AG09319 (cell line): Measurements from ENCODE around the gene STIM2.

Source experiments
- DNase-seq: peaks from one replicate; pipeline ENCODE4 v3.0.0-alpha.2; 2010; ENCODE audit warnings: low read depth; ENCODE audit errors: extremely low read depth
- TF ChIP-seq, protein P1 (sequence below): IDR thresholded peaks from 2 replicates; pipeline ENCODE4 v1.5.1; 2011; ENCODE audit warnings: low read depth, mild to moderate bottlenecking, inconsistent platforms, low read length, moderate library complexity

Gene STIM2

DNA sequence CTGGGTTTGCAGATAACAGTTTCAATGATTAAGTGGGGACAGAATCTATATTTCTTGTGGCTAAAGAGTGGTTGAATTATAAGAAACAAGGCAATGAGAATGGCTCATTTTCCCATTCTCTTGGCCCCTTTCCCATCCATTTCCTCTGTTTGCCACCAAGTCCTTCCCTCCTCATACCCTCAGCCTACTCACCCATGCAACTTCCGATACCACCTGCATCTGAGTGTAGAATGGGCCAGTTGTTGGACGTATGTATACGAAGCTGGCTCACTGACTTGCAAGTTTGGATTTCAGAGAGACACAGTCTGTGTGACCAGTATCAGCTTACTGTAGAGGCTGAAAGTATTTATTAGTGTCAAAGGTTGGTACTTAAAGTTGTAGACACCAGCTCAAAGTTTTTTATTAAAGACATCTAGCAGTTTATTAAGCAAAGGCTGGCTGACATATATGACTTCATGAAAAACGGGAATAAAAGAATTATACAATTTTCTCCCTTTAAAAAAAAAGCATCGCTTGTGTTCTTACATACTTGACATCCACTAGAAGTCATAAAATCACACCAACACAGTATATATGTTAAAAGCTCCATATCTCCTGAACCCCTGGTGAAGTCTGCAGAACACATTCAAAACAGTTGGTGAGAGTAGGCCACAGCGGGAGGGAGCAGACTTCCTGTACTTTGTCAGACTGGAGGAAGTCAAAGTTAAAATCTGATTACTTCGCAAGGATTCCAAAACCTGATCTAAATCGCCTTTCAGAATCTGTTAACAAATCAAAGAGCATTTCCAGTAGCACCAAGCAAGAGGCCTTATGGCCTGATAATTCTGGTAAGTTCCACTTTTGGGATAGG lies 22.4 kb upstream of the STIM2 start:
- TF ChIP-seq, protein P1, sequence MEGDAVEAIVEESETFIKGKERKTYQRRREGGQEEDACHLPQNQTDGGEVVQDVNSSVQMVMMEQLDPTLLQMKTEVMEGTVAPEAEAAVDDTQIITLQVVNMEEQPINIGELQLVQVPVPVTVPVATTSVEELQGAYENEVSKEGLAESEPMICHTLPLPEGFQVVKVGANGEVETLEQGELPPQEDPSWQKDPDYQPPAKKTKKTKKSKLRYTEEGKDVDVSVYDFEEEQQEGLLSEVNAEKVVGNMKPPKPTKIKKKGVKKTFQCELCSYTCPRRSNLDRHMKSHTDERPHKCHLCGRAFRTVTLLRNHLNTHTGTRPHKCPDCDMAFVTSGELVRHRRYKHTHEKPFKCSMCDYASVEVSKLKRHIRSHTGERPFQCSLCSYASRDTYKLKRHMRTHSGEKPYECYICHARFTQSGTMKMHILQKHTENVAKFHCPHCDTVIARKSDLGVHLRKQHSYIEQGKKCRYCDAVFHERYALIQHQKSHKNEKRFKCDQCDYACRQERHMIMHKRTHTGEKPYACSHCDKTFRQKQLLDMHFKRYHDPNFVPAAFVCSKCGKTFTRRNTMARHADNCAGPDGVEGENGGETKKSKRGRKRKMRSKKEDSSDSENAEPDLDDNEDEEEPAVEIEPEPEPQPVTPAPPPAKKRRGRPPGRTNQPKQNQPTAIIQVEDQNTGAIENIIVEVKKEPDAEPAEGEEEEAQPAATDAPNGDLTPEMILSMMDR = no peak
- no peak for DNase-seq

DNA sequence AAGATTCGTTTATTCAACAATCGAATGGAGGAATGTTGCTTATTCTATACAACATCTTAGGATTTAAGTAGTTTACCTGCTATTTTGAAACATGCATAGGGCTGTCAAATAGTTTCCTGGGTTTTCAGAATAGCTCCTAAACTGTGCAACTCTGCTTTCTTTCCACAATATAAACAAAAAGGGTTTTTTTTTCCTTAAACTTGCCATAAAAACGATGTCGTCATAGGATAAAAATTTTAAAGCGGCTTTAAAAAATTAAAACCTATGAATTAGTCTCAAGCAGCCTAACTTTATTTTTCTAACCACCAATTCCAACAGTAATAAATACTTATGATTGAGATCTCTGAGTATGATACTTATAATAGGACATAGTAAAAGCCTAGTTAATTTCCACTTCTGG lies 21.6 kb upstream of the STIM2 start:
- TF ChIP-seq, protein P1 = no peak
- no peak for DNase-seq

DNA sequence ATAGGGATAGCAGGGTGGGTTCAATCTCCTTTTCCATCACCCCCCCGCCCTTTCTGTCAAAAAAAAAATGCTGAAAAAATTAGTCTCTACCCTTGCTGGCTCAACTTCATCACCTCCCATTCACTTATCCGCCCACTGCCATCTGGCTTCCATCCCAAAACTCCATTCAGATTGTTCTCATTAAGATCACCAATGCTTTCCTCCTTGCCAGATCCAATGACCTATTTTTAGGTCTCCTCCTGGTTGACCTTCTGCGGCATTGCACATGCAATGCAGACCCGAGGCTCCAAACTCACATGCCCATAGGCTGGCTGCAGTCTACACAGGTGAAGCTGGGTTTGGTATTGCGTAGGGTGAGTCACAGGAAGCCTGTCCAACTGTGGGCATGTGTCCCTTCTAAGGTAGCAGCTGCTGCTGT lies 21.1 kb upstream of the STIM2 start:
- peak; percentile 60 for DNase-seq
- TF ChIP-seq, protein P1 = no peak

DNA sequence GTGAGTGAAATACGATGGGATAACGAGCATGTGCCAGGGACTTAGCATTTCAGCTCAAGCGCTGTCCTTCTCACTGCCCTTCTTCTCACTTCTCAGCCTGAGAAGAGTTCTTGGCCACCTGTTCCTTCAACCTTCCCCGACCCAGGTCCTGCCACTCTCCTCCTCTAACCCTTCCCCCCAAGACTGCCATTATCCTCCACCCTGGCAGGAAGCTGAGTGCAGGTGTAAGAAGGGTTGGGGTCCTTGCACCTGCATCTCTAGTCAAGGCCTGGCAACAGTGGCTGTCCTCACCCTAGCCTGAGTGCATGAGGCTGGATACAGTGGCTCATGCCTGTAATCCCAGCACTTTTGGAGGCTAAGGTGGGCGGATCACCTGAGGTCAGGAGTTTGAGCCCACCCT lies 19.9 kb upstream of the STIM2 start:
- DNase-seq = no peak
- TF ChIP-seq, protein P1 = no peak

DNA sequence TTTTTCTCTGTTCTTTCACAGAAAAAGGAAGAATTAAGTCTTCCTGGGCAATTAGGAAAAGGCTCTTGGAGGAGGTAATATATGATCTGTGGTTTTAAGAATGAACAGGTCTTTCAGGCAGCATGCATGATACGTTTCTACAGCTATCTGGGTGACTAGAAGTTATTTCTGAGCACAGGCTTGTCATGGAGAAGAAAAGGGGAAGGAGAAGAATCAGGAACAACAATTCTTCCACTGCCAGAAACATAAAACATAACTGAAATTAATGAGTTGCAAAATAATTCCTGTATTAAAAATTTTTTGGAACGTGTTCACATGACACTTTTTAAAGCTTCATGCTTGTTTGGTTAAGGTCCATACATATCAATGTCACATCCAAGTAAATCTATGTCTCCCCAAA lies 17.7 kb upstream of the STIM2 start:
- DNase-seq = no peak
- TF ChIP-seq, protein P1 = no peak

DNA sequence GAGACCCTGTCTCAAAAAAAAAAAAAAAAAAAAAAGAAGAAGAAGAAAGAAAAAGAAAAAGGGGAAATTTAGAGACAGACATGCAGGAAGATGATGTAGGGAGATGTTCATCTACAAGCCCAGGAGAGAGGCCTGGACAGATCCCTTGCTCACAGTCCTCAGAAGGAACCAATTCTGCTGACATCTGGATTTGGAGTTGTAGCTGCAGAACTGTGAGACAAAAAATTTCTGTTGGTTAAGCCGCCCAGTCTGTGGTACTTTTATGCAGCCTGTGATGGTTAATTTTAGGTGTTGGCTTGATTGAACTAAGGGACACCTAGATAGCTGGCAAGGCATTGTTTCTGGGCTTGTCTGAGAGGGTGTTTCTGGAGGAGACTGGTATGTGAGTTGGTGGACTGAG lies 10.1 kb upstream of the STIM2 start:
- TF ChIP-seq, protein P1 = no peak
- DNase-seq = no peak

DNA sequence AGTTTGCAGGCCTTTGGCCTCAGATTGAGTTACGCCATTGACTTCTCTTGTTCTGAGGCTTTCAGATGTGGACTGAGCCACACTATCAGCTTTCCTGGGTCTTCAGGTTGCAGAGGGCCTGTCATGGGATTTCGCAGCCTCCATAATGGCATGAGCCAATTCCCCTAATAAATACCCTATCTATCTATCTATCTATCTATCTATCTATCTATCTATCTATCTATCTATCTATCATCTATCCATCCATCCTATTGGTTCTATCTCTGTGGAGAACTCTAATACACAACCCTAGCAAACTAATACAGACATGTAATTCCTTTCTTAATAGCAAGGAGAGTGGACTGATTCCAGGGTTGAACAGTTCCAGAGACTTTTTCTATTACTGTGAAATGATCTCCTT lies 9.5 kb upstream of the STIM2 start:
- DNase-seq = no peak
- TF ChIP-seq, protein P1 = no peak
